ENCODE data around the gene OBSCN. TPM values are rescaled to one million over a fixed set of nuclear protein-coding genes. Genes with fewer than 3 reads are reported as not detected.

The OBSCN gene
- total RNA-seq, 2 donors from 2014 or later, result 34.3 to 45.2 TPM

- no peak for TF ChIP-seq POLR2A (IDR thresholded peaks at IDR 0.05)
- no peak for TF ChIP-seq POLR2AphosphoS5 (IDR thresholded peaks at IDR 0.05)
- TF ChIP-seq CTCF (IDR thresholded peaks at IDR 0.05), result no peak
- Histone ChIP-seq H3K9me3 (no peaks in the 10 kb centered on the region), H3K4me1 (replicated peaks) (peaks cover 5% of the 10 kb centered on the region), H3K36me3 (no peaks in the 10 kb centered on the region), H3K4me3 (no peak overlapping the region), H3K27me3 (replicated peaks; ENCODE audit: insufficient read depth) (no peaks in the 10 kb centered on the region), H3K27ac (no peak overlapping the region)
- 82% methylated on average over 12 of the region's 12 CpGs for WGBS
- intact Hi-C loops (cut with DNase I), result loop anchor here (10.0 kb wide), 1 partner anchor 316 kb away; the partner anchor contains the start of gene RNF187
- no peak for DNase-seq (ENCODE audit: low spot score)
Measured at GRCh38 chr1:228168563-228169270, 39.1 kb upstream of the OBSCN start.

GRCh38 chr1:228169345-228169744, 38.5 kb upstream of the OBSCN start:
- Histone ChIP-seq H3K27ac (no peak overlapping the region), H3K4me3 (no peak overlapping the region), H3K9me3 (no peaks in the 10 kb centered on the region), H3K4me1 (replicated peaks) (peaks cover 5% of the 10 kb centered on the region), H3K27me3 (replicated peaks; ENCODE audit: insufficient read depth) (no peaks in the 10 kb centered on the region), H3K36me3 (no peaks in the 10 kb centered on the region)
- TF ChIP-seq POLR2A (IDR thresholded peaks at IDR 0.05), result no peak
- no peak for TF ChIP-seq POLR2AphosphoS5 (IDR thresholded peaks at IDR 0.05)
- no peak for TF ChIP-seq CTCF (IDR thresholded peaks at IDR 0.05)
- intact Hi-C loops (cut with DNase I), result loop anchor here (10.0 kb wide), 1 partner anchor 315 kb away; the partner anchor contains the start of gene RNF187
- WGBS, result 90% methylated on average over 2 of the region's 2 CpGs
- no peak for DNase-seq (ENCODE audit: low spot score)

GRCh38 chr1:228170666-228171065, 37.2 kb upstream of the OBSCN start:
- Histone ChIP-seq H3K9me3 (no peaks in the 10 kb centered on the region), H3K27me3 (replicated peaks; ENCODE audit: insufficient read depth) (no peaks in the 10 kb centered on the region), H3K4me3 (no peak overlapping the region), H3K4me1 (replicated peaks) (peaks cover 5% of the 10 kb centered on the region), H3K36me3 (peaks cover 0 to 7% of the 10 kb centered on the region in 2 donors), H3K27ac (no peak overlapping the region)
- TF ChIP-seq POLR2A (IDR thresholded peaks at IDR 0.05) (no peak), POLR2AphosphoS5 (IDR thresholded peaks at IDR 0.05) (no peak), CTCF (IDR thresholded peaks at IDR 0.05) (no peak)
- no peak for DNase-seq (ENCODE audit: low spot score)
- WGBS, result 89% methylated on average over 7 of the region's 7 CpGs
- intact Hi-C loops (cut with DNase I), result no loop called here

GRCh38 chr1:228171221-228171891, 36.5 kb upstream of the OBSCN start:
- no peak for TF ChIP-seq CTCF (IDR thresholded peaks at IDR 0.05)
- no peak for TF ChIP-seq POLR2A (IDR thresholded peaks at IDR 0.05)
- TF ChIP-seq POLR2AphosphoS5 (IDR thresholded peaks at IDR 0.05), result no peak
- 79% methylated on average over 10 of the region's 10 CpGs for WGBS
- intact Hi-C loops (cut with DNase I), result no loop called here
- Histone ChIP-seq H3K27me3 (replicated peaks; ENCODE audit: insufficient read depth) (no peaks in the 10 kb centered on the region), H3K4me1 (replicated peaks) (peaks cover 5% of the 10 kb centered on the region), H3K9me3 (no peaks in the 10 kb centered on the region), H3K27ac (no peak overlapping the region), H3K4me3 (no peak overlapping the region), H3K36me3 (peaks cover 0 to 7% of the 10 kb centered on the region in 2 donors)
- no peak for DNase-seq (ENCODE audit: low spot score)

All from prostate gland (tissue), 2 donors.